ENCODE measurements around the gene DGKD. TPM values are rescaled to one million over a fixed set of nuclear protein-coding genes. Genes with fewer than 3 reads are reported as not detected.

The DGKD gene
- total and polyA plus RNA-seq, 2 donors (not counting 1 experiment from before 2014, with no cell fraction given) = 224 to 396 TPM

GRCh38 chr2:233479616-233480489 is 125.6 kb downstream of the DGKD start:
- DNase-seq (no peak), ATAC-seq (ENCODE audit: low read depth) (no peak)
- Histone ChIP-seq H4K20me1 (ENCODE audit: control insufficient read depth, insufficient read depth, low read length, poor library complexity, severe bottlenecking) (no peaks in the 10 kb centered on the region), H3K36me3 (replicated peaks in 1 of 2; ENCODE audit: control extremely low read depth in 1 of 2, control insufficient read depth in 1 of 2, extremely low read depth in 1 of 2, insufficient read depth in 2 of 2, low read length in 1 of 2) (peaks cover 0 to 28% of the 10 kb centered on the region in 2 experiments), H3K9me3 (ENCODE audit: control extremely low read depth in 1 of 3, control insufficient read depth in 2 of 3, insufficient read depth in 1 of 3, low read length in 2 of 3) (peaks cover 0 to 3% (median 0%) of the 10 kb centered on the region in 3 donors), H3K4me1 (ENCODE audit: control insufficient read depth in 2 of 2, insufficient read depth in 2 of 2, low read length in 2 of 2) (no peaks in the 10 kb centered on the region), H3K27me3 (replicated peaks in 1 of 4; ENCODE audit: control extremely low read depth in 1 of 4, control insufficient read depth in 3 of 4, insufficient read depth in 4 of 4, low read length in 3 of 4) (no peaks in the 10 kb centered on the region), H3K79me2 (ENCODE audit: control insufficient read depth, insufficient read depth, low read length) (no peaks in the 10 kb centered on the region), H3K4me3 (ENCODE audit: control extremely low read depth in 1 of 5, extremely low read depth in 1 of 5, insufficient read depth in 1 of 5, low read depth in 2 of 5, low read length in 4 of 5) (no peak overlapping the region), H2AFZ (ENCODE audit: insufficient read depth, low read depth, low read length, poor library complexity, severe bottlenecking) (no peak overlapping the region), H3K9ac (ENCODE audit: low read length) (no peak overlapping the region), H3K27ac (ENCODE audit: low read length in 2 of 2) (no peak overlapping the region), H3K4me2 (replicated peaks; ENCODE audit: low read depth, low read length, poor library complexity, severe bottlenecking) (no peak overlapping the region)
- intact Hi-C loops (cut with micrococcal nuclease) = no loop called here
- H3K27me3 Mint-ChIP-seq = no peaks in the 10 kb centered on the region
- no peak overlapping the region for H3K4me3 Mint-ChIP-seq
- CTCF ChIA-PET = no interaction called here
- POLR2A ChIA-PET = no interaction called here
- TF ChIP-seq EZH2 (IDR thresholded peaks at IDR 0.05; ENCODE audit: borderline replicate concordance, insufficient read depth, low read depth, low read length, poor library complexity, severe bottlenecking) = no peak
- TF ChIP-seq, protein P1, sequence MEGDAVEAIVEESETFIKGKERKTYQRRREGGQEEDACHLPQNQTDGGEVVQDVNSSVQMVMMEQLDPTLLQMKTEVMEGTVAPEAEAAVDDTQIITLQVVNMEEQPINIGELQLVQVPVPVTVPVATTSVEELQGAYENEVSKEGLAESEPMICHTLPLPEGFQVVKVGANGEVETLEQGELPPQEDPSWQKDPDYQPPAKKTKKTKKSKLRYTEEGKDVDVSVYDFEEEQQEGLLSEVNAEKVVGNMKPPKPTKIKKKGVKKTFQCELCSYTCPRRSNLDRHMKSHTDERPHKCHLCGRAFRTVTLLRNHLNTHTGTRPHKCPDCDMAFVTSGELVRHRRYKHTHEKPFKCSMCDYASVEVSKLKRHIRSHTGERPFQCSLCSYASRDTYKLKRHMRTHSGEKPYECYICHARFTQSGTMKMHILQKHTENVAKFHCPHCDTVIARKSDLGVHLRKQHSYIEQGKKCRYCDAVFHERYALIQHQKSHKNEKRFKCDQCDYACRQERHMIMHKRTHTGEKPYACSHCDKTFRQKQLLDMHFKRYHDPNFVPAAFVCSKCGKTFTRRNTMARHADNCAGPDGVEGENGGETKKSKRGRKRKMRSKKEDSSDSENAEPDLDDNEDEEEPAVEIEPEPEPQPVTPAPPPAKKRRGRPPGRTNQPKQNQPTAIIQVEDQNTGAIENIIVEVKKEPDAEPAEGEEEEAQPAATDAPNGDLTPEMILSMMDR (IDR thresholded peaks at IDR 0.05) = no peak
- H3K4me1 Mint-ChIP-seq = no peaks in the 10 kb centered on the region
- no peaks in the 10 kb centered on the region for H3K9me3 Mint-ChIP-seq (ENCODE audit: insufficient read depth)
- WGBS (ENCODE audit: insufficient coverage) = 95% methylated on average over 19 of the region's 27 CpGs
- H3K27ac Mint-ChIP-seq = peak overlapping the region; percentile 50
